ENCODE measurements around the gene NT5C3B. TPM values are rescaled to one million over a fixed set of nuclear protein-coding genes. Genes with fewer than 3 reads are reported as not detected.

The NT5C3B gene
- polyA plus RNA-seq, 12 donors, result 30.4 to 68.2 (median 44.9) TPM; not detected in 1

DNA sequence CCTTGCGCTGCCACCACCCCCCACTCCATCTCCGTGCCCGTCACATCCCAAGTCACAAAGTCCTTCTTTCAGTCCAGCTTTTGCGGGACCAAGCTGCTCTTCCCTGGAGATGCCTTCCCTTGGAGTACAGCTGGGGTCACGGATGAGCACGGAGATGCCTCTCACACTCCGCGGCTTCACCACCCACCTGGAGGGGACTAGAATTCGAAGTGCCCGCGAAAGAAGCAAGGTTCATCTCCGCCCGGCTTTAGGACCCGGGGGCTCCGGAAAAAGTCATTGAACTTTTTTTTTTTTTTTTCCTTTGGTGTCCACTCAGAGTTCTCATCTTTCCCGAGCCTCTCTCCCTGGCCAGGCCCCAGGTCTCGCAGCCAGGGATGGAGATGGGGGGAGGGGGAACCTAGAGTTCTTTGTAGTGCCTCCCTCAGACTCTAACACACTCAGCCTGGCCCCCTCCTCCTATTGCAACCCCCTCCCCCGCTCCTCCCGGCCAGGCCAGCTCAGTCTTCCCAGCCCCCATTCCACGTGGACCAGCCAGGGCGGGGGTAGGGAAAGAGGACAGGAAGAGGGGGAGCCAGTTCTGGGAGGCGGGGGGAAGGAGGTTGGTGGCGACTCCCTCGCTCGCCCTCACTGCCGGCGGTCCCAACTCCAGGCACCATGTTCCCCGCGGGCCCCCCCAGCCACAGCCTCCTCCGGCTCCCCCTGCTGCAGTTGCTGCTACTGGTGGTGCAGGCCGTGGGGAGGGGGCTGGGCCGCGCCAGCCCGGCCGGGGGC lies 23.5 kb downstream of the NT5C3B start, which contains the start of gene FKBP10:
TSS of gene FKBP10 (plus strand) at position 624 of the 771 bp plus-strand sequence. CDS start at position 655, 31 bp downstream.
- DNase-seq, result peak; percentile 93

DNA sequence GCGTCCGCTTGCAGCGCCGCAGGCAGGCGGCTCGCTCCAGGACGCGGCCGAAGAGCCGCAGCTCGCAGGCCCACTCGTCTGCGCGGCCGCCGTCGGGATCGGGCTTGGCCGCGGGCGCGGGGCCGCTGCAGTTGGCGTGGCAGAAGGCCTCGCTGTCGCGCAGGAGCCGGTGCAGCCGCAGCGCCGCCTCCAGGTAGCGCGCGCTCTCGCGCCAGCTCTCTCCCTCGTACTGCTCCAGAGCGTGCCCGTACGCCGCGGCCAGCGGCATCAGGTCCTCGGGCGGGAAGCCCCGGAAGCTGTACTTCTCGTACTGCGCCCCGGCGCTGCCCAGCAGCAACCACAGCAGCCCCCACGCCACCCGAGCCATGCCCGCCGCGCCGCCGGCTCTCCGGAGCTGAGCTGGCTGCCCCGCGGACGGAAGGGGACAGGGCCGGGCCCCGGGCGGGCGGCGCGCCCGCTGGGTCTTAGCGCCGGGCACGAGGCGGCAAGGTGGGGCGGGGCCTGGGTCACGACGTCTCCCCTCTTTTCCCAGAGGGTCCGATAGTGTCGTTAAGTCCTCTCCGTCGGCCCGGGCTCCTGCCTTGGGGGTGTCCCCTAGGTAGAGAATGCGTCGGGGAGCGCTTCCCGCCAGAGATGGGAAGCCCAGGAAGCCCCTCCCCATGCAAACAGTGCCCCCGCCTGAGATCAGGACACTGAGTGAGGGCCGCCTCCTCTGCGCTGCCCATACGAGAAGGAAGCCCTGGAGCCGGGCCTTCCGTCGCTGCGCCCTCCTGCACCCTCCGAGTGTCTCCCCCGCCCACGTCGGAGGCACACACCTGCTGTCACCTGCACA lies 24.3 kb downstream of the NT5C3B start, which contains the start of gene P3H4:
TSS of gene P3H4 (minus strand) at position 401 of the 832 bp plus-strand sequence. CDS start at position 367, 34 bp downstream.
- DNase-seq, result peak; percentile 86

DNA sequence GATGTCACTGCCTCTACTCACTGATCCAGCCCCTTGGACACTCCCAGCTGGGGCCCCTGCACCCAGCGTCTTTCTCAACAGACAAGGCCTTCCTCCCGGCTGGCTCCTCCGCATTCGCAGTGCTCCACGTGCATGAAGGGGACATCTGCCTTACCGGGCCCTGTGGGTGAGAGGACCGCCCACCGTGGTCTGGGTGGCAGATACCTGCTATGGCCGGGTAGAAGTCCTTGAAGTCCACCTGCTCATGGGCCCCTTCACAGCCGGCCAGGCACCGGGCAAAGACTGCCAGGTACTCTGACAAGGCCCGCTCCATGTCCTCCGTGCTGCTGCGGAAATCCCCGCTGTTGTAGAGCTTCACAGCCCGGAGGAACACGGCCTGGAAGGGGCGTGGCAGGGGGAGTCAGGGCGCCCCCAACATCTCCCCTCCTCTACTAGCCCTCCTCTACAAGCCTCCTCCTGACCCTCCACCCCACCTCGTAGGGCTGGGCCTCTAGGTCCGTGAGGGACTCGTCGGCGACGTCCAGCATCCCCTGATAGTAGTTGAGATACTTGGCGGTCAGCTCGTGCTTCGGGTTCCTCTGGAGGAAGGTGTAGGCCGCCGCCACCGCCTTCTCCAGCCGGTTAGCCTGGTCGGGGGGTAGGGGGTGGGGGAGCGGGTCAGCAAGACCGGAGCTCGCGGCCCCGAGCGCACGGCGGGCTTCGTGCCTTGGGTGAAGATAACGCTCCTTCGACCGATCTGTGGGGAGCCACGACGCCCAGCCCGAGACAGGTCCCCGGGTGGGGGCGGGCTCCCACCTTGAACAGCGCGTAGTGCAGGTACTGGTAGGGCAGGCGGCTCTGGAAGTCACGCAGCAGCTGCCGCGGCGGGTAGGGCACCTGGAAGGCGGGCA lies 25.1 kb downstream of the NT5C3B start:
- no peak for DNase-seq

DNA sequence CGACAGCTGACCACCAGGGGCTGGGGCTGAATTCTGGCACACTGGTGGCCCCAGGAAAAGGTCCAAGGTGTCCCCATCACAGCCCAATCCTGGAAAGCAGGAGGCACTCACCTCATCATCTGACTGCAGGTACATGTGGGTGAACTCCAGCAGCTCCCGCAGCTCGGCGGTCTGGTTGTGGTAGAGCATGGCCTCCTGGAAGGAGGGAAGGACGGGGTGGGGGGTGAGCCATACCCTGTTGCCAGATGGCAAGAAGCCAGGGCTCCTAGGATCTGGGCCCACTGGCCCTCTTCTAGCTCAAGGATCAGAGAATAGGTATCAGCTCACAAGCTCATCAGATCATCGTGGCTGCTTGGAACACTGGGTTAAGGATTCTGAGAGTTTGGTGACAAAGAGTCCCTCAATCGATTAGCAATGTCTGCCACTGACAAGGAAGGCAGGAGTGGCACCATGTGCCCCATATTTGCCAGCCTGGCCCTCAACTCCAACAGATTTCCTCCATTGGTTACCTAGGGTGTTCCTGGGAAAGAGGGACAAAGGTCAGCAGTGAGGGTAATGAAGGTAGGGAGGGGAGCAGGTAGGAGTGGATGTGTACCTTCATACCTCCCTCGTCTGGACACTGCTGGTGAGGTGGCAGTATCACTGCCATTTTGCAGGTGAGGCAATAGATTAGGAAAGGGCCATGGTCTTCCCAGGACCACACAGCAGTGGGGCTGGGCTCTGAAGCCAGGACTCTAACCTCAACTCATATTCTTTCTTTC lies 29.2 kb downstream of the NT5C3B start:
- DNase-seq, result no peak

DNA sequence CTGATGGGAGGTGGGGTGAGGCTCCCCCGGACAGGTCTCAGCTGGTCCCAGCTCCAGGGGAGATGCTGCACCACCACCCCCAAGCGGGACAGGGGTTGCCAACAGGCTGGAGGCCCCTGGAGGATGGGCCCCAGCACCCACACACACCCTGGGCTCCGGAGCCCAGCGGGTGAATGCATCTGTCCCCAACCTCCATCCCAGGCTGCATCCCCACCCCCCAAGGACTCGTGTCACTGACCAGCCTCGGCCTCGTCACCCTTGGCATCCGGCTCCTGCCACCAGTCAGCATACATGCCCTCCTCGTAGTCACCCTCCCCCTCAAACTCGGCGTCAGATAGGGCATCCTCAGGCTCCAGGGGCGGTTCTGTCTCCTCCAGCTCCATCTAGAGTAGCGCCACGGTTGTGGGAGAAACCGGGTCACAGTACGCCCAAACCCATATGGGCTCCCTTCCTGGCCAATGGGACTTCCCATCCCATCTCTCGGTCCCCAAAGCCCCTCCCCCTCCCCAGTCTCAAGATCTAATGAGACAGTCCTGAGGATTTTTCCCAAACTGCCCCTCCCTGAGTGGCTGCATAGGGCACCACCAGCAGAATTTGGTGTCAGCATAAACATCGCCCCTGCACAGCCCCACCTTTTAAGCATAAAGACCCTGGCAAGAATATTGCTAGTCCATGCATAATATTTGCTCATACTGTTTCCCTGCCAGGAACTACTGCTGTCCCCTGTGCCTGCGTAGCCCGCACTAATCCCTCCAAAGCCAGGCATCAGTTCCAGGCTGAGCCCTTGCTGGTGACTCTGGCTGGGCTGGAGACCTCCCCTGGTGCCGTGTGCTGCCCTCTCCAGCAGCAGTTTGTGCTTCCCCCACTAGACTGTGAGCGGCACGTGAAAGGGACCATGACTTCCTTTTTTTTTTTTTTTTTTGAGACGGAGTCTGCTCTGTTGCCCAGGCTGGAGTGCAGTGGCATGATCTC lies 32.7 kb downstream of the NT5C3B start:
- DNase-seq, result no peak

DNA sequence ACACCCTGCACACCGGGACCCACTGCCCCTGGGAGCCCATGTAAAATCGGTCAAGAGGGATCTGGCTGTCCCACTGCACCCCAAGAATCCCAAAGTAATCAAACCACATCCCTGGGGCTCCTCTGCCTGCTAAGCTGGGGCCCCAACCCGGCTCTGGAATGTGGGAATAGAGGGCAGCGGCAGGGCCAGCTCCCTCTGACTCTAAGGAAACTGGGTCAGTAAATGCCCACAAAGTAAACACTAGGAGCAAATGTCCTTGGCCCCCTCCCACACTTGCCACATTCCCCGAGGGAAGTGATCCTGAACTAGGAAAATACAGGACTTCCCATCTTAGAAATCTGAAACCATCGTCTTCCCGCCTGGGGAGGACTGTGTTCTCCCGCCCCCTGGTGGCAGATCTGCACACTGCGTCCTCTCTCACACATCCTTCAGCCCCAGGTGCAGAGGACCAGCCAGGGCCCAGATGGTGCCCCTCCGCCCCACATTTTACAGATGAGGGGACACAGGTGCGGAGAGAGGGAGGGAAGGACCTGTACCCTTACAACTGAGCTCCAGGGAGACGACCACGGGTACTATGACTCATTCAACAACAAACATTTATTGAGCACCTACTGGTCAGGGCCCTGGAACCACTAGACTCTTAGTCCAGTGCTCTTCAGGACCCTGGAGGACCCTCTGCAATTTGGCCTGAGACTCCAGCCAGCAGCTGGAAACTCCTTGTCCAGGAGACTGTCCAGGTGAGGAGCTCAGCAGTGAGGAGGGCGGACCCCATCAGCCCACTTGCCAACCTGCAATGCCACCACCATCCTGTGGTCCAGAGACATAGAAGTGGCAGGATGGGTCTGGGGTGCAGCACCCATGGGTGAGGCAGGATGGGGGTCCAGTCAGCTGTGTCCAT lies 34.4 kb downstream of the NT5C3B start:
- peak; percentile 87 for DNase-seq

DNA sequence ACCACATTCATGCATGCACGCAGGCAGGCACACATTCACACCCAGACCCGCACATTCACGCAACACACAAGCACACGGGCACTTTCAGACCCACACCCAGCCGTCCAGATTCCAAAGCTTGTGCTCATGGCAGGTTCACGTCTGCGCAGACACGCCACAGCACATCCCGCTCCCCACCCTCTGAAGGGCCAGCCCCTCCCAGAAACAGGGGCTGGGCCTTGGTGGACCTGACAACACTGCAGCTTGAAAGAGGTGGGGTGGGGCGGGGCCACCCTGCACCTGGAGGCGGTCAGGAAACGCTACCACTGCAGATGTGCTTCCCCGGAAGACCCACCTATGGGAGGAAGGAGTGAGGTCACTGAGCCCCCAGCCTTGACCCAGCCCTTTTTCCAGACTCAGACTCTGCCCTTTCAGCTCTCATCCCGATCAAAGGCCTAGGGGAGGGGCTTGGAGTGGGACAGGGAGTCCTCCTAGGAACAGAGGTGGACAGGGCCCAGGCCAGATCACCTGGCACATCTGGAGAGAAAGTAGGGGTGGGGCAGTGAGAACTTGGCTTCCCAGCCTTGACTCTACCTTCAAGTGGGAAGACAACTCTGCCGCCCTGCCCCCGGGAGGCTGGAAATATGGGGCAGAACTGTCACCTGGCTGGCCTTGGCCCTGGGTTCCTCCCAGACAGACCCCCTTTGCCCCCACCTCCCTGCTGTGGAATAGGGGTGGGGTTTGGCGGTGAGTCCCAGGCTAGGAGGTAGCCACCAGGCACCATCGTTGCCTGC lies 35.2 kb downstream of the NT5C3B start:
- no peak for DNase-seq

DNA sequence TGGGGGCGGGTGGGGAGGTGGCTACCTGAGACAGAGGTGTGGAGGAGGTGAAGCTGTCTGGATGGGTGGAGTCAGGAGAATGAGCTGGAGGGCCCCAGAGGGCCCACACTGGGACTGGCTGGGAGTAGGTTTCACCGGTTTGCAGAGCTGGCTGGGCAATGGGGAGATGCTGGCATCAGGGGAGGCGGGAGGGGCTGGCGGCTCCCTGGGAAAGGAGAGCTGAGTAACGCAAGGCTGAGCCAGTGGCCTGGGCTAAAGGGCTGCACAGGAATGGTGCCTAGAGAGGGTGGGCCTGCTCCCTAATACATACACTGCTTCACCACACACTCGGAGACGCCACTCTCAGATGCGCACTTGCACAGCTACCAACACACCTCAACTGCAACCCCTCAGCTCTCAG lies 36.7 kb downstream of the NT5C3B start:
- DNase-seq, result no peak

DNA sequence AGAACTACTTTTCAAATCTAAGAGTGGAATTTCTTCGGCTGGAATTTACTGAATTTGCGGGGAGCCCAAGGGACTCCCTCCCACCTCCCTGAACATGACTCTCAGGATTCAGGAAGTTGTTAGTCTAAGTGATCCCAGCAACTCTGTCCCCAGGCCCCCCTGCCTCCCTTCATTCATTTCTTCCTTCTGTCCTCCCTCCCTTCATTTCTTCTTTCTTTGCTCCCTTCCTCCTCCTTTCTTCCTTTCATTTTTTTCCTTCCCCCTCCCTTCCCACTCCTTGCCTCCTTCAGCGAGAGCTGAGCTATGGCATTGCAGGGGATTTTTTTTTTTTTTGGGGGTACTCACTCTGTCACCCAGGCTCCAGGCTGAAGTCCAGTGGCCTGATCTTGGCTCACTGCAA lies 38.7 kb downstream of the NT5C3B start:
- no peak for DNase-seq

DNA sequence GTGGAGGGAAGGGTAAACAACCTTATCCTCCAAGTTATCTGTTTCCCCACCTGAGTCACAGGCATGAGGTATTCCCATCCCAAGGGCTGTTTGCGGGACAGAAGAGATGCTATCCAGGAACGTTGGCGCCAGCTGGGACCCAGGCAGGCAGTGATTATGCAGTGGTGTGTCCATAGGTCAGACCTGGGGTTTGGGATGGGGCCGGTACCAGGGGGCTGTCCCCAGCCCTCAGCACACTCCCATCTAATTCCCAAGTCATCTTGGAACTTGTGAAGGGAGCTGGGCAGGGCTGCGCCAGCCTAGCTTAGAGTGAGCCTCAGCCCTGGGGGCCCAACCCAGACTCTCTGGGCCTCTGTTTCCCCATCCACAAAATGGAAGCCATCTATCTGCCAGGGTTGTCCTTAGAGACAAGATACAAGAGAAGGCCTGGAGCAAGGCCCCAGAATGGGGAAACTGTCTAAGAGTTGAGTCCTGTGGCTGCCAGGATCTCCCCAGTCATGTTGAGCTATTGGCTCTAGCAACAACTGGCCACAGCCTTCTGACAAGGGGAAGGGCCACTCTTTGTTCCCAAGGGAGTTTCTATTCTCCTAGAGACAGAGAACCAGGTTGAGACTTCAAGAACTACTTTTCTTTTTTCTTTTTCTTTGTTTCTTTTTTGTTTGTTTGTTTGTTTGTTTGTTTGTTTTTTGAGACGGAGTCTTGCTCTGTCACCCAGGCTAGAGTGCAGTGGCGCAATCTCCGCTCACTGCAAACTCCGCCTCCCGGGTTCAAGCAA lies 39.7 kb downstream of the NT5C3B start:
- DNase-seq, result no peak

DNA sequence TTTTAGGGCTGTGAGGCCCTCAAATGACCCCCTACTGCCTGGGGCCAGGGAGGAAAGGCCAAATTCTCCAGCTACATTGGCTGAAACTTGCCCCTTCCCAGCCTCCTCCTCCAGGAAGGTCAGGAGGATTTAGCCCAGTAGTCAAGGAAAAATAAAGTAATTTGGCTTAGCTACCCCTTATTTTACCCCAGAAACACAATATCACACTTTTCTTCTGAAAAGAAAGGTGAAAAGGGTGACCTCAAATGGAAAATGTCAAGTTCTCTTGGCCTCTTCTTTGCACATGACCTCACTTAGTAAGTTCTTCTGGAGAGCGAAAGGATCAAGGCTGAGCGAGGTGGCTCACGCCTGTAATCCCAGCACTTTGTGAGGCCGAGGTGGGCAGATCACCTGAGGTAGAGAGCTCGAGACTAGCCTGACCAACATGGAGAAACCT lies 41.5 kb downstream of the NT5C3B start:
- DNase-seq, result no peak

DNA sequence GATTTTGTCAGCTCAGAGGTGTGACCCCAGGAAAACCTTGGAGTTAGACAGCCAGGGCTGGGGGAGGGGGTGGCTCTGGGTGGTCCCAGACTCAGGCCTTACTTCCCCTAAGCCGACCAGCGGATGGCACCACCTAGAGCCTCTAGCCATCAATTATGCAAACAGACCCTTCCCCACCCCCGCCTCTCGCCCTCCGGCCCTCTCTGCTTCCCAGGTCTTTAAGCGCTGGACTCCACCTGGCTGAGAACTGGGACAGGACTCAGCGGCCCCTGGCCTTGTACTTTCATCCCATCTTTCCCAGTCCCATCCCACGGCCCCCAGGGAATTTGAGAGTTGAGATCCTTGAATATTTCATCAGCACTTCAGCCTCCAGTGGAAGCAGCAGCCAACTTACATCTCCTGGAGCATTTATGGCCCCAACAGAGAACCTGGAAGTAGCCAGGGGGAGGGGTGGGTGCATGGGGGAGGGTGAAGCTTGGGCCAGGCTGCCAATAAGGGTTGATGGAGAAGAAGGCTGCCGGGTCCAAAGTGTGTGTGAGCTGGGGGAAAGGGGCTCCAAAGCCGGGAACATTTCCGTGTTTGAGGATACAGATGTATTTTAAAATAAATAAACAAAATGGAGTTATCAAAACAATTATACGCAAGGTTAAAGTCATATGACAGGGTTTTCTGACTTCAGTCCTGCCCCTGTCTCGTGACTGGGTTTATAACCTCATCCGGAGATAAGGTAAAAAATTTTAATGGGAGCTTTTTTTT lies 42.1 kb downstream of the NT5C3B start:
- DNase-seq, result no peak

DNA sequence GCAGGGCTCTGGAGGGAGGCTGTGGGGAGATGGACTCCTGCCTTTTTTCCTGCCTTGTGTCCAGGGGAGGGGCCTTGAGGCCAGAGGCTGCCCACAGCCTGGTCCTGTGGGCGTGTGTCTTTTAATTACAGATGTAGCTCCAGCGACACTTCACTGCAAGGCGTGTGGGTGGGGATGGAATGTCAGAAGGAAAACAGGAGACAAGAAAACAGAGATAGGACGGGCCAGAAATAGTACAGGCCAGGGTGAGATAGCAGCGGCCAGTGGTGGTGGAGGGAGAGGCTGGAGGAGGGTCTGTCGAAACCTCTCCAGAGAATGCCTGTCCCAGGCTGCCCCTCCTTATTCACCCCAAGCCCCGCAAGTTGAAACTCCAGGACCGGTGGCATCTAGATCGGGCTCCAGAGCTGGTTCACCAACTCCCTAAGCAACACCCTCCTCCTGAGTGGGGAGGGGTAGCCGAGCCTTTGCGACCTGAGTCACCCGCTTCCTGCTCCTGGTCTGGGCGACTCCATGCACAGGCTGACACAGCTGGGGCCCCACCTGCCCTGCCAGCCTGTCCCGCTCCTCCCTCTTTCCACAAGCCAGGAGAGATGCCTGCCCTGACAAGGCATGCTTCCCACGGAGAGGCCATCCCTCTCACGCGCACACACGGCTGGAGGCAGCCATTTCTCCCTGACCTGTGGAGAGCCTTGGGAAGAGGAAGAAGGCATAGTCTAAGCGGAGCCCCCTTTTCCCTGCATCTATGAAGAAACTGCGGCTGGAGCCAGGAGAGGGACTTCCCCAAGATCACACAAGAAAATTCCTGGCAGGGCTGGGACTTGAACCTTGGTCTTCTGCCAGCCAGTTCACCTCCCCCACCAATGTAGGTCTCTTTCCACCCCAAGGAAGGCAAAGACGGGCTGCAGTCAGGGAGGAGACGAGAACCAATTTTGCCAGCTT lies 42.9 kb downstream of the NT5C3B start:
- DNase-seq, result no peak

DNA sequence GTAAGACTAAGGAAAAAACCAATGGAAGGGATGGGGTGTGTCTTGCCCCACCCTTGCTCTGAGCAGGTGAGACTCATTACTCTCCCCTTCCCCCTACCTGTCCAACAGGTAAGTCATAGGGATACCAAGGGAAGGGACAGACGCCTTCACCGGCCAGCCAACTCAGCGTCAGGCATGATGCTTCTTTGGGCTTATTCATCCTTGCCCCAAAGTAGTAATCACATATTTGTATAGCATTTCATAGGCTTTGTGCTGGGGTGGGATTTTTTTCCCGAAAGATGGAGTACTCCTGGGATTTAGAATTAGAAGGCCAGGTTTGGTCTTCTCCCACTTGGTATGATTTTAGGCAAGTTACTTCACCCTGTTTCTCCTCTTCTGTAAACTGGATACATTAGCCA lies 49.0 kb downstream of the NT5C3B start:
- DNase-seq, result no peak
